Adrenal gland (tissue), 12 donors: ENCODE measurements around the gene SUSD6. TPM values are rescaled to one million over a fixed set of nuclear protein-coding genes. Genes with fewer than 3 reads are reported as not detected.

Experiments
- DNase-seq, 7 donors: peaks; one replicate each; pipeline ENCODE4 v3.0.0-alpha.2; 2019 to 2020
- H3K27ac ChIP-seq, 5 donors: fragments of 200-600 bp; sonication (generic) in 4 of 5; 1 replicate in 3 of 5; 2 replicates in 2 of 5; pipeline versions ENCODE4 v1.5.1 to v1.8.0; 2016 to 2020; ENCODE audit warnings: mild to moderate bottlenecking in 1 of 5
- H3K27me3 ChIP-seq: fragments of 200-600 bp; 2 replicates; pipeline ENCODE4 v1.8.0; 2021
- H3K36me3 ChIP-seq, 2 donors: fragments of 200-600 bp; replicated peaks in 1 of 2; 1 replicate in 1 of 2; 2 replicates in 1 of 2; pipeline versions ENCODE4 v1.5.1 to v1.8.0; 2018 to 2022
- H3K4me1 ChIP-seq, 2 donors: fragments of 200-600 bp; replicated peaks in 1 of 2; 1 replicate in 1 of 2; 2 replicates in 1 of 2; pipeline versions ENCODE4 v1.5.1 to v1.8.0; 2018 to 2021
- H3K4me3 ChIP-seq, 4 donors: fragments of 200-600 bp; sonication (generic) in 3 of 4; one replicate each; pipeline ENCODE4 v1.5.1; 2016 to 2018
- H3K9me3 ChIP-seq, 3 donors: fragments of 200-600 bp; sonication (generic) in 1 of 3; replicated peaks in 1 of 3; 1 replicate in 2 of 3; 2 replicates in 1 of 3; pipeline versions ENCODE4 v1.5.1 to v1.8.0; 2016 to 2021
- POLR2A ChIP-seq, 2 donors: fragments of 450-650 bp; IDR thresholded peaks; one replicate each; pipeline ENCODE4 v1.6.1; 2017; ENCODE audit warnings: antibody characterized with exemption in 2 of 2, mild to moderate bottlenecking in 2 of 2, moderate library complexity in 1 of 2
- WGBS, 4 donors: extraction: QIAGEN DNeasy Blood & Tissue Kit in 2 of 4; methylation state at CpG; one replicate each; pipeline versions ENCODE4 v1.1.5 to v1.1.7; 2013 to 2017; 5-methylcytosine and 5-hydroxymethylcytosine counted together
- intact Hi-C, 2 donors: fragments of 100-400 bp; cut with DNase I; formaldehyde crosslinking; loops; one replicate each; pipeline versions ENCODE4 v1.14.1 to v1.15.0; 2022 to 2023
- polyA plus RNA-seq, 3 donors: library from polyadenylated mRNA; stranded (reverse); fragments of 200-250 nt in 2 of 3; fragments of 350-450 nt in 1 of 3; fragmentation: Illumina TruSeq in 1 of 3; extraction: RNeasy Lipid Tissue Mini Kit (QIAGEN cat#74804) in 1 of 3; gene quantifications; one replicate each; pipeline ENCODE4 v1.2.3, GENCODE V29; 2013 to 2014
- total RNA-seq, 9 donors: library from RNA; depleted of rRNA in 4 of 9; stranded (reverse); fragments of >200 nt in 4 of 9; fragments of 120-200 nt in 1 of 9; fragmentation: NEBNext Ultra II Directional in 1 of 9; extraction: Animal tissue kit (Norgen Biotek cat#: 25700) in 1 of 9; gene quantifications; one replicate each; pipeline versions ENCODE4 v1.1.0 to v1.2.4, GENCODE V29; 2013 to 2023
- TF ChIP-seq, protein P1 (sequence below), 6 experiments: fragments of 450-650 bp in 4 of 6; fragments of 200-600 bp in 2 of 6; sonication (generic) in 1 of 6; IDR thresholded peaks; 1 replicate in 5 of 6; 2 replicates in 1 of 6; pipeline versions ENCODE4 v1.5.1 to v1.8.0; 2016 to 2021; ENCODE audit warnings: antibody characterized with exemption in 6 of 6, mild to moderate bottlenecking in 2 of 6, moderate library complexity in 1 of 6
- donor health status: healthy with polysubstance abuse.
- donor health status: Bipolar disorder and iron deficiency.
- donor health status: DM: yes; HTN: yes; CAD: no.
- donor health status: DM: no; HTN: no; CAD: no.
- donor health status: DM: no; HTN: no; CAD: no.
- donor health status: DM: yes; HTN: yes; CAD: no.

Gene SUSD6
- total and polyA plus RNA-seq, 12 donors: 7.8 to 75.5 (median 41.0) TPM

DNA sequence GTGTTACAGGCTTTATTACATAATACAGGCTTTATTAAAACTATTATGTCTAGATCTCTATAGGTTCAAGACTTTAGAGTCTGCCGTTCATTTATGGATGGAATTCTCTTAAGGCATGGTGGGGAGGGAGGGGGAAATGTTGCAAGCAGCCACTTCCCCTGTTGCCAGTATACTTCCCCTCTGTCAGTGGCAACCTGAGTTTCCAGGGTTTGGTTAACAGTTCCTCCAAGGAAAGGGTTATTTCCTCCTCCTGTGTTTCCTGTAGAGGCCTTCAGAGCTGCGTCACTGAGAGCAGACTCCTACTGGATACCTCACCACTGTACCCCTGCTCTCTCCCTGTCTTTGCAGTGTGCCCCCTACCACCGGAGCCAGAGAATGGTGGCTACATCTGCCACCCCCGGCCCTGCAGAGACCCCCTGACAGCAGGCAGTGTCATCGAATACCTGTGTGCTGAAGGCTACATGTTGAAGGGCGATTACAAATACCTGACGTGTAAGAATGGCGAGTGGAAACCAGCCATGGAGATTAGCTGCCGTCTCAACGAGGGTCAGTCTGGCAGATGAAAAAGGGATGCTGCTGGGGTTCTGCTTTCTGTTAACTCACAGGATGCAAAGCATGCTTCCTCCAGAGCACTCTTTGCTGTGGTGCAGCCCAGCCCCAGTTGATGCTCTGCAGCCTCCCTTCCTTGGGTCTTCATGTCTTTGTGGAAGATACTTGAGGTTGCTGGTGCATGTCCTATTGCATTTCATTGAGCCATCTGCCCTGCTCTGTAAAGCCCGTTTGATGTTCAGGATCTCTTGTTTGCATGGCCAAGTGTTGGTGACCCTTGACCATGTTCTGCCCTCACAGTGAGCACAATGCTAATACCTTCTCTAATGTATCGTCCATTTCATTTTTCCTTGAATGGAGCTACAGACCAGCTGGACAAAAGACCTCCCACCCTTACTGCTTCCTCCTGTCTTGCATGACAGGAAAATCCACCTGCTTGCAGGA, 91.9 kb downstream of the SUSD6 start:
- TF ChIP-seq POLR2A (IDR thresholded peaks at IDR 0.05): no peak
- TF ChIP-seq, protein P1, sequence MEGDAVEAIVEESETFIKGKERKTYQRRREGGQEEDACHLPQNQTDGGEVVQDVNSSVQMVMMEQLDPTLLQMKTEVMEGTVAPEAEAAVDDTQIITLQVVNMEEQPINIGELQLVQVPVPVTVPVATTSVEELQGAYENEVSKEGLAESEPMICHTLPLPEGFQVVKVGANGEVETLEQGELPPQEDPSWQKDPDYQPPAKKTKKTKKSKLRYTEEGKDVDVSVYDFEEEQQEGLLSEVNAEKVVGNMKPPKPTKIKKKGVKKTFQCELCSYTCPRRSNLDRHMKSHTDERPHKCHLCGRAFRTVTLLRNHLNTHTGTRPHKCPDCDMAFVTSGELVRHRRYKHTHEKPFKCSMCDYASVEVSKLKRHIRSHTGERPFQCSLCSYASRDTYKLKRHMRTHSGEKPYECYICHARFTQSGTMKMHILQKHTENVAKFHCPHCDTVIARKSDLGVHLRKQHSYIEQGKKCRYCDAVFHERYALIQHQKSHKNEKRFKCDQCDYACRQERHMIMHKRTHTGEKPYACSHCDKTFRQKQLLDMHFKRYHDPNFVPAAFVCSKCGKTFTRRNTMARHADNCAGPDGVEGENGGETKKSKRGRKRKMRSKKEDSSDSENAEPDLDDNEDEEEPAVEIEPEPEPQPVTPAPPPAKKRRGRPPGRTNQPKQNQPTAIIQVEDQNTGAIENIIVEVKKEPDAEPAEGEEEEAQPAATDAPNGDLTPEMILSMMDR (IDR thresholded peaks at IDR 0.05): no peak
- Histone ChIP-seq H3K27ac (peak overlapping the region in 2 of 5 donors; percentile 55 to 81), H3K36me3 (peaks cover 0 to 36% of the 10 kb centered on the region in 2 donors), H3K9me3 (no peaks in the 10 kb centered on the region), H3K4me1 (peaks cover 16 to 65% of the 10 kb centered on the region in 2 donors), H3K4me3 (no peak overlapping the region), H3K27me3 (no peaks in the 10 kb centered on the region)
- 62 to 69% (median 65%) methylated on average over 9 to 12 of the region's 12 CpGs for WGBS, 4 donors
- intact Hi-C loops: no loop called here
- DNase-seq: peak in 2 of 7 donors; percentile 32 to 57

DNA sequence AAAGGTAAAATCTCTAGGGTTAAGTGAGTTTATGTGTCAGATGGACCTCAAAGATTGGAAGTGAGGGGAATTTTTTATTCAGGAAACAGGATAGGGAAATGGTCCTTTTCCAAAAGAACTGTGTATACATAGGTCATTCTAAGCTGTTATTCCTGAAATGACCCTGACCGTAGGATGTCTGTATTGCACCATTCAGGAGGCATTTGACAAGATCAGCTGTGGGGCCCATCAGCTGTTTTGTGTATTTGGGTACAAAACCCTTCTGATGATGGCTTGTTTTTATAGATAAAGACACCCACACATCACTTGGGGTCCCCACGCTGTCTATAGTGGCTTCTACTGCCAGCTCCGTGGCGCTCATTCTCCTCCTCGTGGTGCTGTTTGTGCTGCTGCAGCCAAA, 92.9 kb downstream of the SUSD6 start:
- WGBS, 4 donors: 87 to 93% (median 89%) methylated on average over 5 of the region's 5 CpGs
- peaks cover 16 to 55% of the 10 kb centered on the region in 2 donors for H3K4me1 ChIP-seq

DNA sequence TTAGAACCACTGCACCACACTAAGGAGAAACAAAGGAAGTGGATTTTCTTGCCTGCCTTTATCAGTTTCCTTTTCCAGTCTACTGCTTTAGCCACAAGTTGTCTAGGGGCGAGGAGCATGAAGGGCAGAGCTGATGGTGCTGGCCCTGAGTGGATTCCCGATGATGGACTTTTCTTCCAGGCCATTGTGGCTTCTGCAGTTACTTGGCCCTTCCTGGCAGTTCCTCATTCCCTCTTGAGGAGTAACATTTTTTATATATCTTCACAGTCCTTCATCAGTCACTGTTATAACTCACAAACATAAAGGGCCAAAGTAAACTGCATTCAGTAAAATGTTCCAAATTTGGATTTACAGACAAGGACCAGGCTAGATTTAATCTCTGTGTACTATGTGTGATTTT, 94.3 kb downstream of the SUSD6 start:
- 48 to 67% (median 54%) methylated on average over 2 of the region's 2 CpGs for WGBS, 4 donors
- peak overlapping the region in 1 of 5 donors; percentile 0 for H3K27ac ChIP-seq
- DNase-seq: no peak
- no peak overlapping the region for H3K4me3 ChIP-seq
- no peaks in the 10 kb centered on the region for H3K9me3 ChIP-seq
- no peak for TF ChIP-seq POLR2A (IDR thresholded peaks at IDR 0.05)
- TF ChIP-seq, protein P1 (IDR thresholded peaks at IDR 0.05): no peak
- intact Hi-C loops: no loop called here
- H3K4me1 ChIP-seq: peaks cover 16 to 53% of the 10 kb centered on the region in 2 donors
- H3K36me3 ChIP-seq: peaks cover 0 to 54% of the 10 kb centered on the region in 2 donors
- no peaks in the 10 kb centered on the region for H3K27me3 ChIP-seq

More for the DNA sequence above, 92.9 kb downstream of the SUSD6 start:
- DNase-seq: peak in 1 of 7 donors; percentile 12
- Histone ChIP-seq H3K27ac (peak overlapping the region in 1 of 5 donors; percentile 15), H3K27me3 (no peaks in the 10 kb centered on the region), H3K9me3 (no peaks in the 10 kb centered on the region), H3K36me3 (peaks cover 0 to 46% of the 10 kb centered on the region in 2 donors), H3K4me3 (no peak overlapping the region)
- TF ChIP-seq, protein P1 (IDR thresholded peaks at IDR 0.05): no peak
- TF ChIP-seq POLR2A (IDR thresholded peaks at IDR 0.05): no peak
- intact Hi-C loops: no loop called here

DNA sequence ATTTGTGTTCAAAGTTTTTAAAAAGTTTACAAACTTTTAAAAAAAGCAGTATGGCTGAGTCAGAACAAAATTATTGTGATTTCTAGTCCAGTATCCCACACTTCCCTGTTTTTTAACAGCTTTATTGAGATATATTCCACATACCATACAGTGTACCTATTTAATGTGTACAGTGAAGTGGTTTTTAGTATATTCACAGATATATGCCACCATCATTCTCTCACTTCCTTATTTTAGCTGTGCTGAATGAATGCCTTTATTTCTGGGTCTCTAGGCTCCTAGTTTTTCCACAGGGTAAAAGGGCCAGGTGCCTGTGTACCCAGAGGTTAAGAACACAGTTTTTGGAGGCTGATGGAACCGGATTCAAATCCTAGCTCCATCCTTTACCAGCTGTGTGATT, 96.7 kb downstream of the SUSD6 start:
- Histone ChIP-seq H3K36me3 (peaks cover 0 to 64% of the 10 kb centered on the region in 2 donors), H3K4me3 (no peak overlapping the region), H3K27me3 (no peaks in the 10 kb centered on the region), H3K27ac (no peak overlapping the region), H3K4me1 (peaks cover 20 to 53% of the 10 kb centered on the region in 2 donors), H3K9me3 (no peaks in the 10 kb centered on the region)
- intact Hi-C loops: no loop called here
- no peak for DNase-seq
- WGBS, 4 donors: 82 to 100% (median 94%) methylated on average over 1 of the region's 1 CpG
- no peak for TF ChIP-seq POLR2A (IDR thresholded peaks at IDR 0.05)
- TF ChIP-seq, protein P1 (IDR thresholded peaks at IDR 0.05): no peak
